Fibroblast of villous mesenchyme (primary cell): ENCODE data around the gene WFDC5. TPM values are rescaled to one million over a fixed set of nuclear protein-coding genes. Genes with fewer than 3 reads are reported as not detected.
A peak's percentile ranks its signal among the peaks of the same experiment; 100 is the strongest.

Experiments used
- DNase-seq: peaks from one replicate; pipeline ENCODE4 v3.0.0-alpha.2; 2010; ENCODE audit warnings: low read depth
- H3K4me3 ChIP-seq: 2 replicates; pipeline ENCODE4 v1.5.1; 2011; ENCODE audit warnings: low read depth, mild to moderate bottlenecking, low read length
- CTCF ChIP-seq: IDR thresholded peaks from 2 replicates; pipeline ENCODE4 v1.5.1; 2012; ENCODE audit warnings: low read depth, mild to moderate bottlenecking, low read length; ENCODE audit not compliant: insufficient read depth
- total RNA-seq: library from RNA; depleted of rRNA; stranded (reverse); fragments of >200 nt; gene quantifications from 2 replicates; pipeline ENCODE4 v1.2.3, GENCODE V29; 2012

The WFDC5 gene
- total RNA-seq, 1 donor, result not detected

GRCh38 chr20:45097485-45098102 lies 17.4 kb downstream of the WFDC5 start:
- TF ChIP-seq CTCF, result peak; percentile 17
- peak overlapping the region; percentile 29 for H3K4me3 ChIP-seq
- peak; percentile 33 for DNase-seq

- TF ChIP-seq CTCF, result no peak
- no peak for DNase-seq
- H3K4me3 ChIP-seq, result no peak overlapping the region
Observed at GRCh38 chr20:45096781-45097180, 18.2 kb downstream of the WFDC5 start.

GRCh38 chr20:45095805-45096238 lies 19.2 kb downstream of the WFDC5 start:
- DNase-seq, result peak; percentile 69
- TF ChIP-seq CTCF, result peak; percentile 79
- H3K4me3 ChIP-seq, result no peak overlapping the region

- H3K4me3 ChIP-seq, result no peak overlapping the region
- TF ChIP-seq CTCF, result no peak
Observed at GRCh38 chr20:45094864-45095574, 20.0 kb downstream of the WFDC5 start.

GRCh38 chr20:45094201-45094600 lies 20.8 kb downstream of the WFDC5 start:
- no peak for DNase-seq
- no peak overlapping the region for H3K4me3 ChIP-seq
- TF ChIP-seq CTCF, result no peak

More at GRCh38 chr20:45094864-45095574, 20.0 kb downstream of the WFDC5 start:
- no peak for DNase-seq

- DNase-seq, result no peak
- no peak for TF ChIP-seq CTCF
- no peak overlapping the region for H3K4me3 ChIP-seq
Observed at GRCh38 chr20:45092898-45093297, 22.1 kb downstream of the WFDC5 start.

- no peak for TF ChIP-seq CTCF
- no peak overlapping the region for H3K4me3 ChIP-seq
- DNase-seq, result no peak
Observed at GRCh38 chr20:45091366-45091765, 23.6 kb downstream of the WFDC5 start.
